AG09309 (cell line): ENCODE data around the gene SCMH1.

Experiments
- DNase-seq: peaks from one replicate; pipeline ENCODE4 v3.0.0-alpha.2; 2010; ENCODE audit warnings: low read depth
- H3K4me3 ChIP-seq: 2 replicates; pipeline ENCODE4 v1.5.1; 2011; ENCODE audit warnings: mild to moderate bottlenecking, low read depth, low read length, moderate library complexity; ENCODE audit not compliant: control insufficient read depth
- TF ChIP-seq, protein P1 (sequence below): IDR thresholded peaks from 2 replicates; pipeline ENCODE4 v1.5.1; 2011; ENCODE audit warnings: mild to moderate bottlenecking, low read depth, low read length, inconsistent platforms; ENCODE audit not compliant: insufficient read depth, control insufficient read depth; ENCODE audit errors: missing control alignments

SCMH1 gene

GRCh38 chr1:41017141-41018017 lies 224.7 kb downstream of the SCMH1 start:
- no peak overlapping the region for H3K4me3 ChIP-seq
- TF ChIP-seq, protein P1, sequence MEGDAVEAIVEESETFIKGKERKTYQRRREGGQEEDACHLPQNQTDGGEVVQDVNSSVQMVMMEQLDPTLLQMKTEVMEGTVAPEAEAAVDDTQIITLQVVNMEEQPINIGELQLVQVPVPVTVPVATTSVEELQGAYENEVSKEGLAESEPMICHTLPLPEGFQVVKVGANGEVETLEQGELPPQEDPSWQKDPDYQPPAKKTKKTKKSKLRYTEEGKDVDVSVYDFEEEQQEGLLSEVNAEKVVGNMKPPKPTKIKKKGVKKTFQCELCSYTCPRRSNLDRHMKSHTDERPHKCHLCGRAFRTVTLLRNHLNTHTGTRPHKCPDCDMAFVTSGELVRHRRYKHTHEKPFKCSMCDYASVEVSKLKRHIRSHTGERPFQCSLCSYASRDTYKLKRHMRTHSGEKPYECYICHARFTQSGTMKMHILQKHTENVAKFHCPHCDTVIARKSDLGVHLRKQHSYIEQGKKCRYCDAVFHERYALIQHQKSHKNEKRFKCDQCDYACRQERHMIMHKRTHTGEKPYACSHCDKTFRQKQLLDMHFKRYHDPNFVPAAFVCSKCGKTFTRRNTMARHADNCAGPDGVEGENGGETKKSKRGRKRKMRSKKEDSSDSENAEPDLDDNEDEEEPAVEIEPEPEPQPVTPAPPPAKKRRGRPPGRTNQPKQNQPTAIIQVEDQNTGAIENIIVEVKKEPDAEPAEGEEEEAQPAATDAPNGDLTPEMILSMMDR, result no peak
- DNase-seq, result no peak

DNA sequence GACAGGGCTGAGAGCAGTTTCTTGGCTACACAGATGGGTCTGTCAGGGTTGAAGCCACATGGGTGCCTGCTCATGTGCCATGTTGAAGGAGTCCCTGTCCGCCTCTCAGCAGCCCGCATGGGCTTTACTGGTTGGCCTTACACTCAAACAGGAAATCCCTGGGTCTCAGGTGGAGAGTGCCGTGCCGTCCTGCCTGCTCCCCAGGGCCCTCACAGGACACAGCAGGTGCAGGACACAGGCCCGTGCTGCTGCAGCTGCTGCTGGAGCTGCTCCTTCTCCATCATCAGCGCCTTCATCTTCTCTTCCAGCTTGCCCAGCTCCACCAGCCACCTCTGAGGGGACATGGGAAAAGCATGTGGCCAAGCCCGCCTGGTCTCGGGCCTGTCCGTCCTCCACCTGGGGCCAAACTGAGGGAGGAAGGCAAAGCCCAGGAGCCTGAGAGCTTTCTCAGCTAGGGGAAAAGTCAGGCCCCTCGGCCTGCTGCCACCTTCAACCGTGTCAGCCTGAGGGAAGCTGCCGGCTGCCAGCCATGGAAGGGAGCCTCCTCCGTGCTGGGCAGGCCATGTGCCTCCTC lies 226.1 kb downstream of the SCMH1 start:
- TF ChIP-seq, protein P1, result no peak
- H3K4me3 ChIP-seq, result no peak overlapping the region
- no peak for DNase-seq

DNA sequence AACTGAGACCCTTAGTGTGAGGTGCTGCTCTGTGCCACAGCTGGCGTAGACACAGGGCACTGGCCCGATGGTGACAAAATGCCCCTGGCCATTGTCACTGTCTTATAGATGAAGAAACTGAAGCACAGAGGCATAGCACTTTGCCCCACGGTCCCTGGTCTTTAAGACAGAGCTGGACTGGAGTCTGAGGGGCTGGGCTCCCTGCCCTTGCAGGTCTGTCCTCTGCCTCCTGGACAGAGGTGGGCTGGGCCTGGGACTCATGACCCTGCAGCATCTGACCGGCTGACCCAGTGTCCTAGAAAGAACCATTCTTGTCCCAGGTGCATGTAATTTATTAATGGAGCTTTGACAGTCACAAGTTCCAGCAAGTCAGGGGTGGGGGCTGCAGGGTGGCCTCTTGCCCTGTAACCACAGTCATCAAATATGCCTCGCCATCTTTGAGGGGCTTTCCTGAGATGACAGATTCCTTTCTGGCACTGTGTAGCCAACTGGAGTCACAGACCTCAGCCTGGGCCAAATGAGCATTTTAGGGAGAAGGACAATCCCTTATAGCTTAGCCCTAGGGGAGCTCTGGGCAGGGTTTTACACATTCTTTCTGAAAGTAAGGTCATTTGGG lies 226.7 kb downstream of the SCMH1 start:
- TF ChIP-seq, protein P1, result no peak
- H3K4me3 ChIP-seq, result no peak overlapping the region
- DNase-seq, result no peak

DNA sequence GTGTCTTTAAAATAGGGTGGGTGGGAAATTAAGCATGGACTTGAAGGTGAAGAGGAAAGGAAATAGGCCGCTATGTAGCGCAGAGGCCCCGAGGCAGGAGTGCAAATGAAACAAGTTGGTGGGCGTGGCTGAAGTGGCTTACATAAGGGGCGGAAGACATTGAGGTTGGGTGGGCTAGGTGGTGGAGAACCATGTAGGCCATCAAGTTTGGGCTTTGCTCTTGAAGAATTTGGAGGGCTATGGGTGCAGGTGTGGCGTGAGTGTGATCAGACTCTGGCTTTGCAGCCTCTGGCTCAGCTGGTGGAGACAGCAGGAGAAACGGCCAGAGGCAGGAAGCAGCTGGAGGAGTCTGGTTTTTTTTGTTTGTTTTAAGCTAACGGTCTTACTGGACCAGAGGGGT lies 227.2 kb downstream of the SCMH1 start:
- H3K4me3 ChIP-seq, result no peak overlapping the region
- TF ChIP-seq, protein P1, result no peak
- DNase-seq, result no peak

DNA sequence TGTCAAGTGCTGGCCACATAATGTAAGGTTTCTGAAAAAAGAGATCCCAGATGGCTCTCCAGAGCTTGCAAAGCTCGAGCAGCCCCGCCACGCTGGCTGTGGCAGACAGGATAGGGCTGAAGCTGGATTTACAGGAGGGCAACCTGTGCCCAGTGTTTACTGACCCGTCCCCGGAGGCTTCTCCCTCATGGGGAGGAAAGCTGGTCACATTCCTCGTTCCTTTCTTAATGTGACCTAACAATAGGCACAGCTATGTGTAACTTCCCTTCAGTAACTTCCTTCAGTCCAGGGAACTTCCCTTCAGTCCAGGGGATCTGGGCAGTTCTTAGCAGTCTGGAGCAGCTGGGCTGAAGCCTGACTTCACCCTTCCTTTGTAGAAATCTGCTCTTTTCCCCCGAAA lies 228.3 kb downstream of the SCMH1 start:
- no peak overlapping the region for H3K4me3 ChIP-seq
- DNase-seq, result no peak
- TF ChIP-seq, protein P1, result no peak

- TF ChIP-seq, protein P1, result no peak
- no peak overlapping the region for H3K4me3 ChIP-seq
- no peak for DNase-seq
These were observed 229.1 kb downstream of the SCMH1 start for GRCh38 chr1:41013024-41013423.
